ENCODE measurements around the gene KCNC3. TPM values are rescaled to one million over a fixed set of nuclear protein-coding genes. Genes with fewer than 3 reads are reported as not detected.

Gene KCNC3
- total RNA-seq, 1 experiment from 2014 or later, result 17.3 TPM

DNA sequence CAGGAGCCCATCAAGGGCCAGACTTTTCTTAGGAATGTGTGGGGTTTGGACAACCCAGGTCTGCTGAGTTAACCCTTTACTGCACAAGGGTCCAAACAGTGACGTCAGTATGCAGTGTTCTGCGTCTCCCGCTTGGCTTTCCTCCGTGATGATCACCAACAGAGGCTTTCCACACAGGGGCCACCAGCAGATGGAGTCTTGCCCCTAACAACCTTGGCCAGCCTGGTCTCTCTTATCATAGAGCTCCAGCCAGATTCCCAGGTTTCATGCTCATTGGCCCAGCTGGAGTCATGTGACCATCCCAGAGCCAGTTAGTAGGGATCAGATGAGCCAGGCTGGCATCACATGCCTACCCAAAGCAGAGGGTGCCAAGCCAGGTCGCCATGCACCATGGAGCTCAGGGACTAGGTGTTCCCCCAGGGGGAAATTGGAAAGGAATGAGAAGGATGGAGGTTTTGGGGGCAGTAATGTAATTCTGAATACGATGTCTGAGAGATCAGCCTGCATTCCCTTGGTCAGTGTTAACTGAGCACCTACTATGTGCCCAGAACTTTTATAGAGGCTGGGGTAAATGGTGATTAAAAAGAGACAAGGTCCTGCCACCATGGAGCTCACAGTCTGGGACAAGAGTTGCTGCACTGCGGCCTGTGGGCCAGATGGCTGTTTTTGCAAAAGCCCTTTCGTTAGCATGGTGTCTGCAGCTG lies 64.5 kb downstream of the KCNC3 start:
- H3T11ph ChIP-seq (ENCODE audit: low read length), result no peak overlapping the region
- no peak overlapping the region for H3K14ac ChIP-seq (ENCODE audit: insufficient read depth, low read length)
- no peak overlapping the region for H2AFZ ChIP-seq (ENCODE audit: low read length)
- peaks cover 2% of the 10 kb centered on the region for H4K20me1 ChIP-seq (ENCODE audit: control insufficient read depth, insufficient read depth, insufficient read length)
- no peak overlapping the region for H2BK12ac ChIP-seq (ENCODE audit: insufficient read length, low read depth, low read length)
- no peak overlapping the region for H3K4me2 ChIP-seq (ENCODE audit: insufficient read depth, insufficient read length, low read length)
- no peaks in the 10 kb centered on the region for H3K79me2 ChIP-seq (ENCODE audit: insufficient read depth, low read length)
- no peak overlapping the region for H2BK5ac ChIP-seq (ENCODE audit: insufficient read length, low read length)
- no peak overlapping the region for H3K4ac ChIP-seq (ENCODE audit: low read depth, low read length)
- no peak overlapping the region for H3K56ac ChIP-seq (ENCODE audit: insufficient read length, low read depth, low read length)
- H3K18ac ChIP-seq (ENCODE audit: insufficient read length, low read depth, low read length), result no peak overlapping the region
- no peaks in the 10 kb centered on the region for H3K4me1 ChIP-seq (ENCODE audit: insufficient read depth, low read length)
- H3K4me3 Mint-ChIP-seq, result no peak overlapping the region
- WGBS (ENCODE audit: extremely low coverage, insufficient read length, low lambda C conversion rate), result no CpG with 5 or more reads among the region's 8 CpGs
- no peaks in the 10 kb centered on the region for H3K9me3 ChIP-seq (ENCODE audit: control insufficient read depth, low read depth, low read length)
- no peak overlapping the region for H4K5ac ChIP-seq (ENCODE audit: insufficient read length, low read depth, low read length)
- H2BK120ac ChIP-seq (ENCODE audit: low read depth, low read length, poor library complexity, severe bottlenecking), result no peak overlapping the region
- no peaks in the 10 kb centered on the region for H3K27me3 ChIP-seq (ENCODE audit: insufficient read depth, low read length)
- DNase-seq, result peak; percentile 60
- peak overlapping the region in 1 of 3 experiments; percentile 78; a peak in 1 of 7 replicates for H3K27ac Mint-ChIP-seq
- H3K27me3 Mint-ChIP-seq (ENCODE audit: low read depth), result no peaks in the 10 kb centered on the region; the same call in 1 of the 2 replicates
- no peak overlapping the region for H4K8ac ChIP-seq (replicated peaks; ENCODE audit: insufficient read length, low read depth, low read length)
- no peak overlapping the region for H2BK20ac ChIP-seq (ENCODE audit: low read depth, low read length, poor library complexity, severe bottlenecking)
- no peaks in the 10 kb centered on the region for H3K23me2 ChIP-seq (ENCODE audit: insufficient read length, low read depth, low read length, poor library complexity, severe bottlenecking)
- H3K9ac ChIP-seq (ENCODE audit: extremely low read depth, insufficient read length, low read length), result no peak overlapping the region
- no peak overlapping the region for H4K91ac ChIP-seq (ENCODE audit: insufficient read length, low read depth, low read length)
- TF ChIP-seq, protein P1, sequence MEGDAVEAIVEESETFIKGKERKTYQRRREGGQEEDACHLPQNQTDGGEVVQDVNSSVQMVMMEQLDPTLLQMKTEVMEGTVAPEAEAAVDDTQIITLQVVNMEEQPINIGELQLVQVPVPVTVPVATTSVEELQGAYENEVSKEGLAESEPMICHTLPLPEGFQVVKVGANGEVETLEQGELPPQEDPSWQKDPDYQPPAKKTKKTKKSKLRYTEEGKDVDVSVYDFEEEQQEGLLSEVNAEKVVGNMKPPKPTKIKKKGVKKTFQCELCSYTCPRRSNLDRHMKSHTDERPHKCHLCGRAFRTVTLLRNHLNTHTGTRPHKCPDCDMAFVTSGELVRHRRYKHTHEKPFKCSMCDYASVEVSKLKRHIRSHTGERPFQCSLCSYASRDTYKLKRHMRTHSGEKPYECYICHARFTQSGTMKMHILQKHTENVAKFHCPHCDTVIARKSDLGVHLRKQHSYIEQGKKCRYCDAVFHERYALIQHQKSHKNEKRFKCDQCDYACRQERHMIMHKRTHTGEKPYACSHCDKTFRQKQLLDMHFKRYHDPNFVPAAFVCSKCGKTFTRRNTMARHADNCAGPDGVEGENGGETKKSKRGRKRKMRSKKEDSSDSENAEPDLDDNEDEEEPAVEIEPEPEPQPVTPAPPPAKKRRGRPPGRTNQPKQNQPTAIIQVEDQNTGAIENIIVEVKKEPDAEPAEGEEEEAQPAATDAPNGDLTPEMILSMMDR (conservative IDR thresholded peaks at IDR 0.05), result peak; percentile 36; the same call in 2 of the 3 replicates
- H2AK5ac ChIP-seq (ENCODE audit: insufficient read length, low read length), result no peak overlapping the region
- no peak overlapping the region for H3K23ac ChIP-seq (ENCODE audit: insufficient read length, low read depth, low read length)
- H3K27ac ChIP-seq (ENCODE audit: insufficient read length, low read depth, low read length), result no peak overlapping the region
- H3K36me3 Mint-ChIP-seq (ENCODE audit: insufficient read depth in 1 of 3, low read depth in 3 of 3), result peaks cover 17 to 27% (median 26%) of the 10 kb centered on the region in 3 experiments; a peak in 6 of 7 replicates
- no peak overlapping the region for H2BK15ac ChIP-seq (ENCODE audit: low read depth, low read length)
- no peaks in the 10 kb centered on the region for H3K79me1 ChIP-seq (ENCODE audit: insufficient read depth, low read depth, low read length, poor library complexity, severe bottlenecking)
- H3K9me3 Mint-ChIP-seq, result no peaks in the 10 kb centered on the region
- peaks cover 0 to 6% of the 10 kb centered on the region in 2 experiments for H3K4me1 Mint-ChIP-seq
